Natural killer cell (primary cell): ENCODE measurements around the gene UBR7. TPM values are rescaled to one million over a fixed set of nuclear protein-coding genes. Genes with fewer than 3 reads are reported as not detected.
A peak's percentile ranks its signal among the peaks of the same experiment; 100 is the strongest.

Source experiments
- ATAC-seq, 3 donors: fragments of 150-1000 bp in 2 of 3; fragments of 200-7000 bp in 1 of 3; cut with Tn5 transposase; 1 replicate in 1 of 3; 2 replicates in 2 of 3; pipeline ENCODE4 v1.10.0; 2021; ENCODE audit warnings: mild to moderate bottlenecking in 2 of 3, moderate library complexity in 2 of 3
- DNase-seq, 2 donors: peaks; one replicate each; pipeline versions ENCODE4 v3.0.0 to v3.0.0-alpha.2; 2013 to 2021; ENCODE audit warnings: mixed read lengths in 1 of 2
- H3K27ac ChIP-seq: one replicate; pipeline ENCODE4 v1.5.1; 2013; ENCODE audit warnings: mild to moderate bottlenecking, low read length
- H3K27me3 ChIP-seq: one replicate; pipeline ENCODE4 v1.6.1; 2013; ENCODE audit warnings: low read length; ENCODE audit not compliant: control insufficient read depth, insufficient read depth
- H3K36me3 ChIP-seq: one replicate; pipeline ENCODE4 v1.6.1; 2013; ENCODE audit warnings: low read length; ENCODE audit not compliant: control insufficient read depth, insufficient read depth
- H3K4me1 ChIP-seq: one replicate; pipeline ENCODE4 v1.6.1; 2013; ENCODE audit warnings: low read length; ENCODE audit not compliant: control insufficient read depth, insufficient read depth
- H3K4me3 ChIP-seq: one replicate; pipeline ENCODE4 v1.5.1; 2013; ENCODE audit warnings: low read length
- H3K9me3 ChIP-seq: one replicate; pipeline ENCODE4 v1.6.1; 2013; ENCODE audit warnings: low read length; ENCODE audit not compliant: control insufficient read depth, insufficient read depth
- H3K27ac Mint-ChIP-seq, 2 donors: one replicate each; pipeline ENCODE4 v1.8.0; 2022; ENCODE audit warnings: mild to moderate bottlenecking in 2 of 2, mixed read lengths in 2 of 2, moderate library complexity in 1 of 2
- H3K27me3 Mint-ChIP-seq, 2 donors: one replicate each; pipeline ENCODE4 v1.8.0; 2022; ENCODE audit warnings: low read depth in 2 of 2, mixed read lengths in 2 of 2
- H3K36me3 Mint-ChIP-seq: one replicate; pipeline ENCODE4 v1.8.0; 2022; ENCODE audit warnings: mixed read lengths
- H3K4me1 Mint-ChIP-seq, 2 donors: one replicate each; pipeline ENCODE4 v1.8.0; 2022; ENCODE audit warnings: mixed read lengths in 2 of 2
- H3K4me3 Mint-ChIP-seq: one replicate; pipeline ENCODE4 v1.8.0; 2022; ENCODE audit warnings: mild to moderate bottlenecking, moderate library complexity, mixed read lengths
- H3K9me3 Mint-ChIP-seq, 2 donors: one replicate each; pipeline ENCODE4 v1.8.0; 2022; ENCODE audit warnings: mixed read lengths in 2 of 2
- WGBS: methylation state at CpG from one replicate; pipeline ENCODE4 v1.1.7; 2013; ENCODE audit warnings: missing lambda C conversion rate; ENCODE audit not compliant: insufficient coverage; 5-methylcytosine and 5-hydroxymethylcytosine counted together
- intact Hi-C: fragments of 100-400 bp; cut with micrococcal nuclease; formaldehyde crosslinking; loops from one replicate; pipeline ENCODE4 v1.14.2; 2022
- total RNA-seq, 4 donors: library from RNA; stranded (reverse); fragments of 120-200 nt in 1 of 4; gene quantifications; one replicate each; pipeline versions ENCODE4 v1.2.3 to v1.2.4, GENCODE V29; 2013 to 2022
- TF ChIP-seq, protein P1 (sequence below): fragments of 200-600 bp; IDR thresholded peaks from one replicate; pipeline ENCODE4 v1.8.0; 2022; ENCODE audit warnings: antibody characterized with exemption

Gene UBR7
- total RNA-seq, 3 donors from 2014 or later (not counting 1 experiment from before 2014, with no cell fraction given) = 17.0 to 23.4 (median 18.6) TPM

DNA sequence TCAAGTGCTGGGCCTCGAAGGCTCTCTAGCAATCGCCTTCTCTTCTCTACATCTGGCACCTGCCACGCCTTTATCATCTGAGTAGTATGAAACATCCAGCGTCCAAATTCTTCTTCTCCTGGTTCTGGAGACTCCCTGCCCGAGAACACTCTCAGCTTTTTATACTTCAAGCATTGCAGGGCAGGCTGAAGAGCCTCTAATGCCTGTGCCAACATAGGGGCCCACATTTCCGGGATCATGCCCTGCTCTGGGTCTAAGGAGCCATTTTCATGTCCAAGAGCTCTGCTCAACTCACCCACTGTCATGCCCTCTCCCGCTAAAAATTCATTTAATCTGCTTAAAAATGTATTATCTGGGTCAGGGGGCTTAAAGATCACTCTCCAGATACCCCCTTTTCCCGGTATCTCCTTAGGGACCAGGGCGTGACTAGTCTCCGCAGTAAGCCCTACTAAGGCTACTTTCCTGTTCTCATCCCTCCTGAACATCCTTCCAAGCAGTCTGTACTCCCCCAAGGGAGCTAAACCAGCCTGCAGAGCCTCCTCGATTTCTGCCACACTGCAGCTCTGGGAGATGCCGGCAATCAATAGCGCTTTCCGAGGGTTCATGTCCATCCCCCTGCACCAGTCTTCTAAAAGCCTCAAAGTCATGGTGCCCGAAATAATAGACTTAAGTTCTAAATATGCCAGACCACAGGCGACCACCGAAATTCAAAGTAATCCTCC lies 23.3 kb upstream of the UBR7 start:
- Mint-ChIP-seq H3K27ac (peak overlapping the region; percentile 91 to 94), H3K36me3 (no peaks in the 10 kb centered on the region), H3K4me3 (peak overlapping the region; percentile 87), H3K4me1 (peaks cover 28 to 33% of the 10 kb centered on the region in 2 donors), H3K9me3 (no peaks in the 10 kb centered on the region), H3K27me3 (no peaks in the 10 kb centered on the region)
- 55% methylated on average over 17 of the region's 17 CpGs for whole genome bisulfite sequencing
- Histone ChIP-seq H3K27ac (peak overlapping the region; percentile 41), H3K9me3 (no peaks in the 10 kb centered on the region), H3K36me3 (peaks cover 9% of the 10 kb centered on the region), H3K4me1 (peaks cover 23% of the 10 kb centered on the region), H3K4me3 (peak overlapping the region; percentile 97), H3K27me3 (no peaks in the 10 kb centered on the region)
- intact Hi-C loops = loop anchor here (10.0 kb wide), 1 partner anchor 69 kb away; the partner anchor contains the start of gene ITPK1
- ATAC-seq (no peak), DNase-seq (peak in 1 of 2 donors; percentile 12)
- TF ChIP-seq, protein P1, sequence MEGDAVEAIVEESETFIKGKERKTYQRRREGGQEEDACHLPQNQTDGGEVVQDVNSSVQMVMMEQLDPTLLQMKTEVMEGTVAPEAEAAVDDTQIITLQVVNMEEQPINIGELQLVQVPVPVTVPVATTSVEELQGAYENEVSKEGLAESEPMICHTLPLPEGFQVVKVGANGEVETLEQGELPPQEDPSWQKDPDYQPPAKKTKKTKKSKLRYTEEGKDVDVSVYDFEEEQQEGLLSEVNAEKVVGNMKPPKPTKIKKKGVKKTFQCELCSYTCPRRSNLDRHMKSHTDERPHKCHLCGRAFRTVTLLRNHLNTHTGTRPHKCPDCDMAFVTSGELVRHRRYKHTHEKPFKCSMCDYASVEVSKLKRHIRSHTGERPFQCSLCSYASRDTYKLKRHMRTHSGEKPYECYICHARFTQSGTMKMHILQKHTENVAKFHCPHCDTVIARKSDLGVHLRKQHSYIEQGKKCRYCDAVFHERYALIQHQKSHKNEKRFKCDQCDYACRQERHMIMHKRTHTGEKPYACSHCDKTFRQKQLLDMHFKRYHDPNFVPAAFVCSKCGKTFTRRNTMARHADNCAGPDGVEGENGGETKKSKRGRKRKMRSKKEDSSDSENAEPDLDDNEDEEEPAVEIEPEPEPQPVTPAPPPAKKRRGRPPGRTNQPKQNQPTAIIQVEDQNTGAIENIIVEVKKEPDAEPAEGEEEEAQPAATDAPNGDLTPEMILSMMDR = no peak

DNA sequence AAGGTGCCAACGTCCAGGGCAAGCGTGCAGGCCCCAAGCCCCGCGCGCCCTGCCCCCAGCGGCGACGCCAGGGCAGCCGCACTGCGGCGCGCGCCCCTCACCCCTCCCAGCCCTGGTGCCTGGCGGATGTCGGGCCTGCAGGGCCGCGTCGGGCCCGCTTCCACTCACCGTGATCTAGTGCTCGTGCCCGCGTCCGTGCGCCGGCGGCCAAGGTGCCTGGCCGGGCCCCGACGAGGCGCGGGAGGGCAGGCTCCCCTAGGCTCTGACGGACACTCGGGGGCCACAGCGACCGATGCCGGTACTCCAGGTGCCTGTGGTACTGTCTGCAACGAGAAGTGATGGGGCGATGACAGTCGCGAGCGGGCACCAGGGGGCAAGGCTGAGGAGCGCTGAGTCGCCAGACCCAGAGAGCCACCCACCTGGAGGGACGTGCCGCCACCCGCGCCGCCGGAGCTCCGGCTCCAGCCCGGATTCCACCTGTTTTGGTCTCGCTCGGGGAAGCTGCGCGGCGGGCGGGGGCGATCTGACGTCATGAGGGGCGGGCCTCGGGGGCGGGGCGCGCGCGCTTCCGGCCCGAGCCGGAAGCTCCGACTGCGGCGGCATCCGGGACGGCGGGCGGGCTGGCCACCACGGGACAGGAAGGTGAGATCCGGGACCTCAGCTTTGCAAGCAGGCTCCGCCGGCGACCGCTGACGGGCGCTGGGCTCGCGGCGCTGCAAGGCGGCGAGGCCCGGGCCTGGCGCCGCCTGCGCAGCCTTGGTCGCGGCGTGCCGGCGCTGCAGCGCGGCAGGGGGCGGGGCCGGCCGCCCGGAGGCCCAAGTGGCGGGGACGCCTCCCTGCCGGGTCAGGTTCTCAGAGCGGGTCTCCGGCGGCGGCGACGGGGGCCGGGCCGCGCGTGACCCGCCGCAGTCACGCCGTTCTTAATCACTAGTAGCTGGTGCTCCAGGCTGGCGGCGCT lies 22.4 kb upstream of the UBR7 start, which contains the start of the genes LYSET and MOAP1:
TSS of gene LYSET (plus strand) at position 927 of the 958 bp plus-strand sequence. CDS start 89 bp downstream, outside the sequence.
TSS of gene MOAP1 (minus strand) at position 507 of the 958 bp plus-strand sequence. CDS start 655 bp downstream, outside the sequence.
- H3K36me3 Mint-ChIP-seq = no peaks in the 10 kb centered on the region
- no peaks in the 10 kb centered on the region for H3K9me3 ChIP-seq
- intact Hi-C loops = loop anchor here (1.0 to 10.0 kb wide), 3 partner anchors 23 to 149 kb away; partner anchors contain the start of genes BTBD7, GON7, ITPK1 and UBR7
- peaks cover 28 to 33% of the 10 kb centered on the region in 2 donors for H3K4me1 Mint-ChIP-seq
- H3K4me3 ChIP-seq = peak within 1 kb of the TSS; percentile 97
- H3K4me1 ChIP-seq = peaks cover 23% of the 10 kb centered on the region
- ATAC-seq (peak; percentile 80 to 92 (median 89)), DNase-seq (peak; percentile 87 to 96)
- no peaks in the 10 kb centered on the region for H3K27me3 Mint-ChIP-seq
- peak within 1 kb of the TSS; percentile 94 for H3K4me3 Mint-ChIP-seq
- H3K27me3 ChIP-seq = no peaks in the 10 kb centered on the region
- no peaks in the 10 kb centered on the region for H3K9me3 Mint-ChIP-seq
- peak within 1 kb of the TSS; percentile 91 to 94 for H3K27ac Mint-ChIP-seq
- peaks cover 13% of the 10 kb centered on the region for H3K36me3 ChIP-seq
- WGBS = under 1% methylated on average over 124 of the region's 124 CpGs
- H3K27ac ChIP-seq = peak within 1 kb of the TSS; percentile 100
- TF ChIP-seq, protein P1 = peak; percentile 23

DNA sequence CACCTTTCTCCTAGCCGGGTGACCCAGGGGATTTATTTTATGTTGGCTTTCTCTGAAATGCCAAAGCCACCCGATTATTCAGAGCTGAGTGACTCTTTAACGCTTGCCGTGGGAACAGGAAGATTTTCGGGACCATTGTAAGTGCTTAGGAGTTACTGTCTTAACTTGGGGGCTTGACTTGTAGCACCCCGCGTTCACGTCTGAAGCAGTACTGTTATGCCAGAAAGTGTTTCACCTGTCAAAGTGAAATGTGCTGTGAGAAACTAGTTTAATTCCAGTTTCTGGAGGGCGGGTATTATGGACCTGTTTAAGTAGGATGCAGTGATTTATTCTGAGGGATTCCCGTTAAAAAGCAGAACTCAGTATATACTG lies 21.7 kb upstream of the UBR7 start:
- Mint-ChIP-seq H3K36me3 (no peaks in the 10 kb centered on the region), H3K4me1 (peaks cover 28 to 33% of the 10 kb centered on the region in 2 donors), H3K4me3 (peak overlapping the region; percentile 94), H3K9me3 (no peaks in the 10 kb centered on the region), H3K27me3 (no peaks in the 10 kb centered on the region), H3K27ac (peak overlapping the region; percentile 91 to 94)
- Histone ChIP-seq H3K27me3 (no peaks in the 10 kb centered on the region), H3K27ac (peak overlapping the region; percentile 86), H3K36me3 (peaks cover 13% of the 10 kb centered on the region), H3K9me3 (no peaks in the 10 kb centered on the region), H3K4me1 (peaks cover 23% of the 10 kb centered on the region), H3K4me3 (peak overlapping the region; percentile 66)
- no peak for ATAC-seq
- under 1% methylated on average over 9 of the region's 10 CpGs for WGBS
- TF ChIP-seq, protein P1 = no peak
- intact Hi-C loops = loop anchor here (1.0 to 10.0 kb wide), 3 partner anchors 22 to 148 kb away; partner anchors contain the start of genes BTBD7, GON7, ITPK1 and UBR7
- no peak for DNase-seq
